ENCODE data around the gene MRPL53. TPM values are rescaled to one million over a fixed set of nuclear protein-coding genes. Genes with fewer than 3 reads are reported as not detected.

The MRPL53 gene
- total RNA-seq, 1 experiment from 2014 or later, result 38.0 TPM

DNA sequence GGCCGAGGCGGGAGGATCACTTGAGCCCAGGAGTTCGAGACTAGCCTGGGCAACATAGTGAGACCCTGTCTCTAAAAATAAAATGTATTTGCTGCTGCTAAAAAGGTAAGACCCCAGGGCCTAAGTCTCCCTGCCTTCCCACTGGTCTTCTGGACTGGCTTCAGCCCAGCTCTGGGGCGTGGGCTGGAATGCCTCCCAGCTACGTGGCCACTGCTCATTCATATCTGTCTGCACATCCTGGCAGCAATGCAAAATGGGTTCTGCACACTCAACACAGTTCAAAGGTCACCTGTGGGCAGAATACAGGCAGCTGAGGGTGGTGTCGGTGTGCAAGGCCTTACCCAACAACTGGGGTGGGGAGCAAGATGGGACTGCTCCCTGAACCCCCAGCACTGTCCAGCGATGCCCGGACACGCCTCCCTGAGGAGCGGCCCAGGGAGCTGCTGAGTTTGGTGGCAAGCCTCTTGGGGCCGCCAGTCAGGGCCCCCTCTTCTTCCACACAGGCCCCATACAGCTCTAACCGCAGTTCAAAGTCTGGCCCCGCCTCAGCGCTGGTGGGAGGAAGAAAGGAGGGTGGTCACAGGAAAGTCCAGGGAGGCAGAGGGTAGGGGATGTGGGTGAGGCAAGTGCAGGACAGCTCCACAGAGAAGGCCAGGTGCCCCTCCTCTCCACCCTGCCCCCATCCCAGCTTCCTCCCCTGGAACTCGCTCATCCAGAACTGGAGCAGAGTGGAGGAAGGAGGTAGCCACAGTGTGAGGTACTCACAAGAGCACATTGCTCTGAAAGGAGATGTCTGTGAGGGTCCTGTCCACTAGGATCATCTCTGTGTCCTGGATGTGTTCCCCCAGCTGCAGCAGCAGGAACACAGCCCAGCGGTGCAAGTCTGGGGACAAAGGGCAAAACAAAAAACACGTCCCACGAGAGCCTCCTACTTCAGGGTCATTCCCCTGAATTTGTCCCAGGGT is 42.7 kb downstream of the MRPL53 start:
- DNase-seq (ENCODE audit: low read depth), result no peak

DNA sequence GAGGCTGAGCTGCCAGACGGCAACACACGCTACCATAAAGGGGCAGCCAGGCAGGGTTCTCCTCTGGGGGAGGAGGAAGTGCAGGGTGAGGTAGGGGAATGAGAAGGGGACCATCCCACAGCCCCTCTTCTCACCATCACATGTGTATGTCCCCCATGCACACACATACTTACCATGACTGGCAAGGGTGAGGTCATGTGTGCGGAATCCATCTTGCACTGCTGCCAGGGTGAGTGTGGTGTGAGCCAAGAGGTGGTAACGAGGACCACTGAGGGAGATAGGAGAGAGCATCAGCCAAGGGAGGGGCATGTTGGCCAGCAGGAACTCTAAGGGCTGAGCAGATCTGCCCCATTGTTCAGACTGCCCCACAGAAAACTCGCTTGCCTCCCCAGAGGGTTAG is 43.8 kb downstream of the MRPL53 start:
- DNase-seq (ENCODE audit: low read depth), result no peak

DNA sequence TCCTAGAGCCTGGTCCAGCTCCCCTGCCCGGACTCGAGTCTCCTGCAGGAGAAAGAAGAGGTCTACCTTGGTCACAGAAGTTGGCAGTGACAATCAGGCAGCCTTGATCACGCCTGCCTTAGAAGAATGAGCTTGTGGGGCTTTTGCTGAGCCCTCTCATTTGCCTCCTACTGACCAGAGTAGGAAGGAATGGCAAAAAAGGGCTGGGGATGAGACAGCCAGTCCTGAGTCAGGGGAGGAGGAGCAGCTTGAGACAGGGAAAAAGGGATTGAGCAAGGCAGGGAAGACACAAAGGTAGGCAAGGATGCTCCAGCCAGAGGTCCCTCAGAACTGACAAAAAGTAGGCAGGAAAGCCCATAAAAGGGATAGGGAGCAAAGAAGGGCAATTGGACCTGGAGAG is 44.9 kb downstream of the MRPL53 start:
- peak; percentile 13 for DNase-seq (ENCODE audit: low read depth)

DNA sequence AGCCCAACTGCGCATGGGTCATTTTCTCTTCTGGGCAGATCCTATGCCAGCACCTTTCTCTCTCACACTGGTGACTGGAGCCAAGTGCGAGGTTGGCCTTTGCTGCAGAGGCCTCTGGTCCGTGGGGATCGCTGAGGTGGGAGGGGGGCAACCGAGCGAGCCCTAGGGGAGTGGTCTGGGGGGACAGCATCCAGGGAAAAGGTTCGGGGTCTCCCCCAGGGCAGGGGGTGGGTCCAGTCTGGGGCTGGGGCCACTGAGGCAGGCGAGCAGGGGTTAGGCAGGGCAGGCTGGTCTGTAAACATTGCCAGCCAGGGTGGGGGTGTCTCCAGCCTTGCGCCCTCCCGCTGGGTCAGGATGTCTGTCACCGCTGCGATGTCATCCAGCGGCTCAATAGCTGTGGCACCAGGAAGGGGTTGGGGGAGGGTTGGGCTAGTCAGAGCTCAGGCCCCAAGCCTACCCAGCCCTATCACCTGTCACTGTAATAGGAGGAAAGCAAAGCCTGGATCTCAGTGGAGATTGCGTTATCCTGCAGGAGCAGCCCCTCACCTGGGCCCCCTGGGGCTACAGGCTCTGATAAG is 46.2 kb downstream of the MRPL53 start:
- DNase-seq (ENCODE audit: low read depth), result no peak

DNA sequence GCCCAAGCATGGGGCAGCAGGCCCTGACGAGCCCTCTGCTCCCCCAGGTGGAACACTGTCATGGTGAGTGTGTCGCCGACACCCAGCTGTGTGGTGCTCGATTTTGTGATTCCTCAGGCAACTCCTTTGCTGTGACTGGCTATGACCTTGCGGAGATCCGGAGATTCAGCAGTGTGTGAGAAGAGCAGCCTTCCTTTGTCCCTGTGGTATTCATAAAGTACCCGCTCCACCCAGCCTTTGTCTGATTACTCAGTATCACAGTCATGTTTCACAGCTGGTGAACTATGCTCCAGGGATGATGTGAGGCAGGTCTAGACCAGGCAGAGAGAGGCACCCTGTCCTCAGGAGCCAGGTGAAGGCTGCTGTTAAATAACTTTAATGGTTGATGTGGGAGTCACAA is 47.0 kb downstream of the MRPL53 start:
- no peak for DNase-seq (ENCODE audit: low read depth)

GRCh38 chr2:74424995-74425406 is 47.5 kb downstream of the MRPL53 start:
- DNase-seq (ENCODE audit: low read depth), result no peak

- DNase-seq (ENCODE audit: low read depth), result peak; percentile 23
Measured at GRCh38 chr2:74424139-74424992, 48.1 kb downstream of the MRPL53 start.

DNA sequence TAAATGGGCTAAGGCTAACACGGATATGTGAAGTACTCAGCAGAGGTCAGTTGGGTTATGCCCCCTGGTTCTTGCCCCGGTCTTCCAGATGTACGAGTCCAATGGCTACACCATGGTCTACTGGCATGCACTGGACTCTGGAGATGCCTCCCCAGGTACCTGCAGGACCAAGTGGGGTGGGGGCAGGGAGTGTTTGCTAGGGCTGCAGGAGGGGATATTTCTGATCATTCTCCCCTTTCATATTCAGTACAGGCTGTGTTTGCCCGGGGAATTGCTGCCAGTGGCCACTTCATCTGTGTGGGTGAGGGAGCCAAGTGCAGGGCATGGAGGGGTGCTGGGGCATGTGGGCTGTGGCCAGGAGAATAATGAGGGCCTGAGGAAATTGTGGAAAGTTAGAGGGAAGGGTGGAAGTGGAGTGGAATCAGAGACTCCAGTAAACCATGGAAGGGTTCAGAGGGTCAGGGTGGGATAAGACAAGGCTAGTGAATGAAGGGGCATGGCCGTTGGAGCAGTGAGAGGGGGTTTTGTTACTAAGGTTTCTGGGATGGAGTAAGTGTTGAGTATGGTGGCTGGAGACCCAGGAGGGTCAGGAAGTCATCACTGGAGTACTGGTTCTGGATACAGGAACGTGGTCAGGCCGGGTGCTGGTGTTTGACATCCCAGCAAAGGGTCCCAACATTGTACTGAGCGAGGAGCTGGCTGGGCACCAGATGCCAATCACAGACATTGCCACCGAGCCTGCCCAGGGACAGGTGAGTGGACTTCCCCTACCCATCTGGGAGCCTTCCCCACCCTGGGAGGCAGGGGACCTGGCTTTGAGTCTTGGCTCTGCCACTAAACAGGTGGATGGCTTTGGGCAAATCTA is 49.0 kb downstream of the MRPL53 start:
- no peak for DNase-seq (ENCODE audit: low read depth)

Other genes with a start within 250 kb of the MRPL53 start
- gene SLC4A5, start 129.3 kb downstream of the MRPL53 start, total RNA-seq (2014; rRNA removed; shearing (Covaris generic)), result 0.02 TPM in 1 of 2 replicates, not detected in the other
- 51.5 and 87.0 TPM in 2 replicates for gene DCTN1, start 92.4 kb downstream of the MRPL53 start, total RNA-seq (2014; rRNA removed; shearing (Covaris generic))
- 0.57 and 1.6 TPM in 2 replicates for gene C2orf81, start 51.1 kb downstream of the MRPL53 start, total RNA-seq (2014; rRNA removed; shearing (Covaris generic))
- 60.2 and 64.7 TPM in 2 replicates for gene WDR54, start 51.0 kb downstream of the MRPL53 start, total RNA-seq (2014; rRNA removed; shearing (Covaris generic))
- 10.5 and 12.1 TPM in 2 replicates for gene RTKN, start 30.7 kb downstream of the MRPL53 start, total RNA-seq (2014; rRNA removed; shearing (Covaris generic))
- gene INO80B, start 17.6 kb downstream of the MRPL53 start, total RNA-seq (2014; rRNA removed; shearing (Covaris generic)), result 7.8 and 27.8 TPM in 2 replicates
- 45.2 and 55.7 TPM in 2 replicates for gene WBP1, start 14.2 kb downstream of the MRPL53 start, total RNA-seq (2014; rRNA removed; shearing (Covaris generic))
- gene MOGS, start 7.3 kb downstream of the MRPL53 start, total RNA-seq (2014; rRNA removed; shearing (Covaris generic)), result 52.1 and 77.3 TPM in 2 replicates
- 7.8 TPM in 2 replicates for gene CCDC142, start 10.3 kb upstream of the MRPL53 start, total RNA-seq (2014; rRNA removed; shearing (Covaris generic))
- 10.0 and 13.6 TPM in 2 replicates for gene TTC31, start 10.4 kb upstream of the MRPL53 start, total RNA-seq (2014; rRNA removed; shearing (Covaris generic))
- 0.10 and 1.6 TPM in 2 replicates for gene LBX2, start 26.9 kb upstream of the MRPL53 start, total RNA-seq (2014; rRNA removed; shearing (Covaris generic))
- gene PCGF1, start 35.0 kb upstream of the MRPL53 start, total RNA-seq (2014; rRNA removed; shearing (Covaris generic)), result 28.9 and 31.3 TPM in 2 replicates
- gene TLX2, start 41.8 kb upstream of the MRPL53 start, total RNA-seq (2014; rRNA removed; shearing (Covaris generic)), result 0.10 and 0.34 TPM in 2 replicates
- not detected in 2 replicates for gene DQX1, start 53.6 kb upstream of the MRPL53 start, total RNA-seq (2014; rRNA removed; shearing (Covaris generic))
- gene AUP1, start 57.0 kb upstream of the MRPL53 start, total RNA-seq (2014; rRNA removed; shearing (Covaris generic)), result 115 and 119 TPM in 2 replicates
- 29.4 and 32.0 TPM in 2 replicates for gene HTRA2, start 57.3 kb upstream of the MRPL53 start, total RNA-seq (2014; rRNA removed; shearing (Covaris generic))
- 43.9 and 66.9 TPM in 2 replicates for gene LOXL3, start 81.3 kb upstream of the MRPL53 start, total RNA-seq (2014; rRNA removed; shearing (Covaris generic))
- 7.5 and 13.3 TPM in 2 replicates for gene DOK1, start 82.0 kb upstream of the MRPL53 start, total RNA-seq (2014; rRNA removed; shearing (Covaris generic))
- gene M1AP, start 175.7 kb upstream of the MRPL53 start, total RNA-seq (2014; rRNA removed; shearing (Covaris generic)), result not detected in 2 replicates
- 7.3 and 7.6 TPM in 2 replicates for gene SEMA4F, start 181.6 kb upstream of the MRPL53 start, total RNA-seq (2014; rRNA removed; shearing (Covaris generic))

All from M059J (cell line).